Ishikawa (cell line): Measurements from ENCODE around the gene PSMC1.
A peak's percentile ranks its signal among the peaks of the same experiment; 100 is the strongest.

Experiments
- CEBPB ChIP-seq: IDR thresholded peaks from 2 replicates; pipeline ENCODE4 v1.6.1; 2012
- CREB1 ChIP-seq: IDR thresholded peaks from 2 replicates; pipeline ENCODE4 v1.6.1; 2012; ENCODE audit warnings: low read depth
- EGR1 ChIP-seq: IDR thresholded peaks from 2 replicates; pipeline ENCODE4 v1.6.1; 2012
- EP300 ChIP-seq: IDR thresholded peaks from 2 replicates; pipeline ENCODE4 v1.6.1; 2012; ENCODE audit warnings: borderline replicate concordance
- FOXM1 ChIP-seq: IDR thresholded peaks from 2 replicates; pipeline ENCODE4 v1.6.1; 2012; ENCODE audit warnings: low read depth, borderline replicate concordance
- NFIC ChIP-seq: IDR thresholded peaks from 2 replicates; pipeline ENCODE4 v1.6.1; 2012
- RAD21 ChIP-seq: IDR thresholded peaks from 2 replicates; pipeline ENCODE4 v1.6.1; 2012; ENCODE audit warnings: low read depth
- REST ChIP-seq: IDR thresholded peaks from 2 replicates; pipeline ENCODE4 v1.6.1; 2012; ENCODE audit warnings: low read depth, mild to moderate bottlenecking
- TAF1 ChIP-seq: IDR thresholded peaks from 2 replicates; pipeline ENCODE4 v1.6.1; 2012; ENCODE audit warnings: low read depth, mild to moderate bottlenecking
- TCF12 ChIP-seq: IDR thresholded peaks from 2 replicates; pipeline ENCODE4 v1.6.1; 2012; ENCODE audit warnings: low read depth
- TEAD4 ChIP-seq: IDR thresholded peaks from 2 replicates; pipeline ENCODE4 v1.6.1; 2012
- USF1 ChIP-seq: IDR thresholded peaks from 2 replicates; pipeline ENCODE4 v1.6.1; 2012
- YY1 ChIP-seq: IDR thresholded peaks from 2 replicates; pipeline ENCODE4 v1.6.1; 2012; ENCODE audit warnings: low read depth
- ZBTB7A ChIP-seq: IDR thresholded peaks from 2 replicates; pipeline ENCODE4 v1.6.1; 2012; ENCODE audit warnings: low read depth
- TF ChIP-seq, protein P1 (sequence below): IDR thresholded peaks from 2 replicates; pipeline ENCODE4 v1.6.1; 2012

The PSMC1 gene

GRCh38 chr14:90256354-90257131 lies at the start of gene PSMC1:
Gene PSMC1, plus strand, starts transcription at chr14:90256553. Its CDS starts 45 bp downstream, at chr14:90256598.
- TF ChIP-seq REST, result 0 out of 2 replicates have a peak, but pooled peaks have one; percentile 17
- no peak for TF ChIP-seq NFIC
- no peak for TF ChIP-seq RAD21
- no peak for TF ChIP-seq EP300
- TF ChIP-seq, protein P1, sequence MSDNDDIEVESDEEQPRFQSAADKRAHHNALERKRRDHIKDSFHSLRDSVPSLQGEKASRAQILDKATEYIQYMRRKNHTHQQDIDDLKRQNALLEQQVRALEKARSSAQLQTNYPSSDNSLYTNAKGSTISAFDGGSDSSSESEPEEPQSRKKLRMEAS, result peak; percentile 63
- TF ChIP-seq CREB1, result no peak
- no peak; the same call in 1 of the 2 replicates for TF ChIP-seq CEBPB
- TF ChIP-seq TAF1, result peak; percentile 91
- TF ChIP-seq TEAD4, result 0 out of 2 replicates have a peak, but pooled peaks have one; percentile 5
- no peak for TF ChIP-seq FOXM1
- TF ChIP-seq TCF12, result peak; percentile 43; the same call in 1 of the 2 replicates
- peak; percentile 84 for TF ChIP-seq YY1
- no peak; the same call in 1 of the 2 replicates for TF ChIP-seq EGR1

DNA sequence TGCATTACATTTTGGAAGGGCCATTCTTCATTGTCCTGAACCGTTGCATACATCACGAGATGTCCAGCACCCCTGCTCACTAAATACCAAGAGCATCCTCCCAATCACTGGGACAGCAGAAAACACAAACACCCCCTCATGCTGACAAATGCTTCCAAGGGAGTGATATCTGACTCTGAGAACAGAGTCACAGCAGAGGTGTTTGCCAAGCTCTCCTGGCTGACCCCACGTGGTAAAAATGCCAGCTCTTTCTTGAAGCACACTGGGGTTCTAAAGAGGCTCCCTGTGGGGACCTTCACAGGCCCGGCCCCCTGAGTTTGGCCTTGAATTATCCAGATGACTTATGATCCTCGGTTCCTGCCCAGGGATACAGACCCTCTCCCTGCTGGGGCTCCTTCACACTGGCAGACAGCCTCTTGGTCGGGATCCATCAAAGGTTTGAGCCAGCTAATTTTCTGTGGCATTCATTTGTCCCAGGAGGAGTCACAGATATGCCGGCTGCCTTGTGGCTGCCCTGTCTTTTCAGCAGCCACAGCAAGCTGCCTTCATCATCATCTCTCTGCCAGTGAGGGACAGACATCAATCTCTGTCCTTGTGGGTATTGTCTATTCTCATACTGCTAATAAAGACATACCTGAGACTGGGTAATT lies 43.1 kb upstream of the PSMC1 start:
- no peak for TF ChIP-seq TEAD4
- TF ChIP-seq FOXM1, result no peak
- no peak for TF ChIP-seq REST
- no peak for TF ChIP-seq YY1
- TF ChIP-seq TCF12, result no peak
- TF ChIP-seq, protein P1, result no peak
- no peak for TF ChIP-seq RAD21
- no peak for TF ChIP-seq EP300
- no peak for TF ChIP-seq NFIC
- TF ChIP-seq ZBTB7A, result no peak
- no peak for TF ChIP-seq CEBPB
- TF ChIP-seq EGR1, result no peak

- TF ChIP-seq EGR1 (no peak), YY1 (no peak), NFIC (no peak), RAD21 (no peak), TCF12 (no peak), TAF1 (no peak), REST (no peak), ZBTB7A (no peak), EP300 (no peak), USF1 (no peak), TEAD4 (no peak), FOXM1 (no peak), CREB1 (no peak)
These were observed 27.9 kb upstream of the PSMC1 start for GRCh38 chr14:90228478-90228877.
